GM23248 (cell line): ENCODE measurements around the gene REM2.

ENCODE experiments used
- EZH2 ChIP-seq: fragments of 200-600 bp; sonication (generic); IDR thresholded peaks from 2 replicates; pipeline ENCODE4 v1.6.1; 2018; ENCODE audit warnings: antibody characterized with exemption, mild to moderate bottlenecking; ENCODE audit not compliant: insufficient read depth, poor library complexity, severe bottlenecking
- EZH2phosphoT487 ChIP-seq: fragments of 200-600 bp; sonication (generic); IDR thresholded peaks from 2 replicates; pipeline ENCODE4 v1.6.1; 2018; ENCODE audit warnings: antibody characterized with exemption, moderate library complexity, mild to moderate bottlenecking, low read depth; ENCODE audit not compliant: insufficient read depth

DNA sequence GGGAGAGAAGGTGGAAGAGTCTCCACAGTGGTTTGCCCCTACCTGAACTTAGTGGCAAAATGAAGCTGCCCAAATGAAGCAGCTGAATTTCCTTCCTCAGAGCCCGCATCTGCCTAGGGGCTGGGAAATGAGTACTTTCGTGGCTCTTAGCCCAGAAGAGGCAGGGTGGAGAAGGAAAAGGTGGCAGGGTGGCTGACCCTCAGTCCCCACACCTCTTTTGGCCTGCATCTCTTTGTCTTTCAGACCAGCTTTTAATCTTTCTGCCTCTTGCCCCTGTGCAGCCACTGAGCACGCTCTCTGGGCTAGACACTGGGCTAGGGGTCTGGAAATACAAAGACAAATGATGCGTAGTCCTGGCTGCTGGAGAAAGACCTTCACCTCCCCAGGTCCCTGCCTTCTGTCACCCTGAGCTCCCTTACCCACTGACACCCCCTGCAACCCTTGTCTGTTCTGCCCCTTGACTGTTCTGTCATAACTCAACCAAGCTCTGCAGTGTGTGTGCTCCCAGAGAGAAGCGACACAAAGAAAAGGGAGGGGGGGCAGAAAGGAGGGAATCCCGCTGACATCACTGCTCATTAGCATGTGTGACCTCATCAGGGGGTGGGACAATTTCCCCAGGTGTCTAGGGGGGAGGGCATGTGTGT lies 371 bp upstream of the REM2 start:
- TF ChIP-seq EZH2 (no peak), EZH2phosphoT487 (no peak)
